Activated CD8-positive, alpha-beta T cell treated with anti-CD3 and anti-CD28 coated beads, Interleukin-2, amount 10 ng/mL, durations not matched to agents 7 days and 5 days (primary cell): ENCODE data around the gene ARHGAP24. TPM values are rescaled to one million over a fixed set of nuclear protein-coding genes. Genes with fewer than 3 reads are reported as not detected.

Source experiments
- ATAC-seq: fragments of 150-1000 bp; cut with Tn5 transposase; one replicate; pipeline ENCODE4 v1.10.0; 2021; ENCODE audit warnings: moderate library complexity
- CTCF ChIA-PET: fragments of 350-600 bp; sonication (Branson Sonifier 250); formaldehyde crosslinking; loops from one replicate; lab custom pipeline; 2021; ENCODE audit warnings: antibody characterized with exemption; lab: Charles Lee
- POLR2A ChIA-PET: fragments of 350-600 bp; sonication (Branson Sonifier 250); formaldehyde crosslinking; loops from one replicate; lab custom pipeline; 2021; ENCODE audit warnings: antibody characterized with exemption; lab: Charles Lee
- DNase-seq: peaks from one replicate; pipeline ENCODE4 v3.0.0-alpha.2; 2020
- H3K27ac Mint-ChIP-seq: one replicate; pipeline ENCODE4 v1.8.0; 2021; ENCODE audit warnings: mild to moderate bottlenecking, mixed read lengths
- H3K27me3 Mint-ChIP-seq: one replicate; pipeline ENCODE4 v1.8.0; 2021; ENCODE audit warnings: low read depth, mixed read lengths
- H3K36me3 Mint-ChIP-seq: one replicate; pipeline ENCODE4 v1.8.0; 2021; ENCODE audit warnings: low read depth, mixed read lengths
- H3K4me1 Mint-ChIP-seq: one replicate; pipeline ENCODE4 v1.8.0; 2021; ENCODE audit warnings: low read depth, mixed read lengths
- H3K4me3 Mint-ChIP-seq: one replicate; pipeline ENCODE4 v1.8.0; 2021; ENCODE audit warnings: mild to moderate bottlenecking, mixed read lengths
- H3K9me3 Mint-ChIP-seq: one replicate; pipeline ENCODE4 v1.8.0; 2022; ENCODE audit warnings: mixed read lengths; ENCODE audit not compliant: insufficient read depth
- total RNA-seq, 2 experiments: library from RNA; stranded (reverse); gene quantifications; one replicate each; pipeline ENCODE4 v1.2.3, GENCODE V29; 2021

The ARHGAP24 gene
- total RNA-seq, 2 experiments from 2014 or later: not detected

GRCh38 chr4:85675076-85676049, 200.4 kb downstream of the ARHGAP24 start:
- Mint-ChIP-seq H3K4me3 (no peak overlapping the region), H3K27ac (no peak overlapping the region), H3K4me1 (no peaks in the 10 kb centered on the region), H3K36me3 (no peaks in the 10 kb centered on the region), H3K27me3 (no peaks in the 10 kb centered on the region), H3K9me3 (no peaks in the 10 kb centered on the region)
- ATAC-seq (no peak), DNase-seq (no peak)
- ChIA-PET CTCF (no interaction called here), POLR2A (no interaction called here)

- Mint-ChIP-seq H3K36me3 (no peaks in the 10 kb centered on the region), H3K9me3 (no peaks in the 10 kb centered on the region), H3K27me3 (no peaks in the 10 kb centered on the region), H3K4me1 (no peaks in the 10 kb centered on the region), H3K27ac (no peak overlapping the region), H3K4me3 (no peak overlapping the region)
- ChIA-PET POLR2A (no interaction called here), CTCF (no interaction called here)
- DNase-seq (no peak), ATAC-seq (no peak)
These were observed 201.1 kb downstream of the ARHGAP24 start for GRCh38 chr4:85676050-85676425.

GRCh38 chr4:85676850-85677590, 202.1 kb downstream of the ARHGAP24 start:
- Mint-ChIP-seq H3K4me3 (no peak overlapping the region), H3K9me3 (no peaks in the 10 kb centered on the region), H3K27ac (no peak overlapping the region), H3K27me3 (no peaks in the 10 kb centered on the region), H3K36me3 (no peaks in the 10 kb centered on the region), H3K4me1 (no peaks in the 10 kb centered on the region)
- POLR2A ChIA-PET: no interaction called here
- ATAC-seq: no peak
- CTCF ChIA-PET: no interaction called here
- DNase-seq: no peak

GRCh38 chr4:85681221-85681657, 206.3 kb downstream of the ARHGAP24 start:
- no peaks in the 10 kb centered on the region for H3K9me3 Mint-ChIP-seq
- POLR2A ChIA-PET: no interaction called here

GRCh38 chr4:85681921-85682320, 207.0 kb downstream of the ARHGAP24 start:
- ATAC-seq: no peak

More at GRCh38 chr4:85681221-85681657, 206.3 kb downstream of the ARHGAP24 start:
- Mint-ChIP-seq H3K36me3 (no peaks in the 10 kb centered on the region), H3K4me3 (no peak overlapping the region), H3K27me3 (no peaks in the 10 kb centered on the region), H3K27ac (no peak overlapping the region), H3K4me1 (no peaks in the 10 kb centered on the region)
- CTCF ChIA-PET: no interaction called here
- no peak for ATAC-seq
- no peak for DNase-seq

GRCh38 chr4:85682391-85682790, 207.4 kb downstream of the ARHGAP24 start:
- Mint-ChIP-seq H3K27me3 (no peaks in the 10 kb centered on the region), H3K9me3 (no peaks in the 10 kb centered on the region), H3K27ac (no peak overlapping the region), H3K4me1 (no peaks in the 10 kb centered on the region), H3K4me3 (no peak overlapping the region), H3K36me3 (no peaks in the 10 kb centered on the region)
- ChIA-PET CTCF (no interaction called here), POLR2A (no interaction called here)
- DNase-seq (no peak), ATAC-seq (no peak)

More at GRCh38 chr4:85681921-85682320, 207.0 kb downstream of the ARHGAP24 start:
- H3K4me3 Mint-ChIP-seq: no peak overlapping the region
- POLR2A ChIA-PET: no interaction called here
- no peaks in the 10 kb centered on the region for H3K27me3 Mint-ChIP-seq
- CTCF ChIA-PET: no interaction called here
- DNase-seq: no peak
- H3K27ac Mint-ChIP-seq: no peak overlapping the region
- no peaks in the 10 kb centered on the region for H3K36me3 Mint-ChIP-seq
- no peaks in the 10 kb centered on the region for H3K9me3 Mint-ChIP-seq
- no peaks in the 10 kb centered on the region for H3K4me1 Mint-ChIP-seq

- no peaks in the 10 kb centered on the region for H3K9me3 Mint-ChIP-seq
- no peak overlapping the region for H3K27ac Mint-ChIP-seq
- no peak for DNase-seq
- ChIA-PET POLR2A (no interaction called here), CTCF (no interaction called here)
- H3K4me3 Mint-ChIP-seq: no peak overlapping the region
- ATAC-seq: no peak
- H3K36me3 Mint-ChIP-seq: no peaks in the 10 kb centered on the region
- no peaks in the 10 kb centered on the region for H3K27me3 Mint-ChIP-seq
- no peaks in the 10 kb centered on the region for H3K4me1 Mint-ChIP-seq
These were observed 209.7 kb downstream of the ARHGAP24 start for GRCh38 chr4:85684676-85685075.

GRCh38 chr4:85686398-85686797, 211.4 kb downstream of the ARHGAP24 start:
- H3K4me3 Mint-ChIP-seq: no peak overlapping the region
- DNase-seq (no peak), ATAC-seq (no peak)
- CTCF ChIA-PET: no interaction called here
- H3K27ac Mint-ChIP-seq: no peak overlapping the region
- POLR2A ChIA-PET: no interaction called here
- no peaks in the 10 kb centered on the region for H3K9me3 Mint-ChIP-seq
- no peaks in the 10 kb centered on the region for H3K27me3 Mint-ChIP-seq
- no peaks in the 10 kb centered on the region for H3K4me1 Mint-ChIP-seq
- no peaks in the 10 kb centered on the region for H3K36me3 Mint-ChIP-seq

- ATAC-seq (no peak), DNase-seq (no peak)
- H3K27ac Mint-ChIP-seq: no peak overlapping the region
- CTCF ChIA-PET: no interaction called here
- no peaks in the 10 kb centered on the region for H3K27me3 Mint-ChIP-seq
- no peak overlapping the region for H3K4me3 Mint-ChIP-seq
- H3K36me3 Mint-ChIP-seq: no peaks in the 10 kb centered on the region
- H3K4me1 Mint-ChIP-seq: no peaks in the 10 kb centered on the region
- no peaks in the 10 kb centered on the region for H3K9me3 Mint-ChIP-seq
- POLR2A ChIA-PET: no interaction called here
These were observed 213.2 kb downstream of the ARHGAP24 start for GRCh38 chr4:85688055-85688740.

- H3K27me3 Mint-ChIP-seq: no peaks in the 10 kb centered on the region
- ATAC-seq: no peak
- no peak overlapping the region for H3K27ac Mint-ChIP-seq
- no peak overlapping the region for H3K4me3 Mint-ChIP-seq
- H3K4me1 Mint-ChIP-seq: no peaks in the 10 kb centered on the region
- POLR2A ChIA-PET: no interaction called here
- H3K9me3 Mint-ChIP-seq: no peaks in the 10 kb centered on the region
- H3K36me3 Mint-ChIP-seq: no peaks in the 10 kb centered on the region
- no peak for DNase-seq
- CTCF ChIA-PET: no interaction called here
These were observed 221.7 kb downstream of the ARHGAP24 start for GRCh38 chr4:85696661-85697060.

- no peaks in the 10 kb centered on the region for H3K36me3 Mint-ChIP-seq
- ChIA-PET CTCF (no interaction called here), POLR2A (no interaction called here)
- ATAC-seq: no peak
- H3K27ac Mint-ChIP-seq: no peak overlapping the region
- no peaks in the 10 kb centered on the region for H3K9me3 Mint-ChIP-seq
- no peak for DNase-seq
- H3K4me1 Mint-ChIP-seq: no peaks in the 10 kb centered on the region
- H3K4me3 Mint-ChIP-seq: no peak overlapping the region
- no peaks in the 10 kb centered on the region for H3K27me3 Mint-ChIP-seq
These were observed 222.9 kb downstream of the ARHGAP24 start for GRCh38 chr4:85697854-85698253.

GRCh38 chr4:85700362-85700761, 225.4 kb downstream of the ARHGAP24 start:
- Mint-ChIP-seq H3K27ac (no peak overlapping the region), H3K36me3 (no peaks in the 10 kb centered on the region), H3K9me3 (no peaks in the 10 kb centered on the region), H3K27me3 (no peaks in the 10 kb centered on the region), H3K4me3 (no peak overlapping the region), H3K4me1 (no peaks in the 10 kb centered on the region)
- no peak for ATAC-seq
- DNase-seq: no peak
- CTCF ChIA-PET: no interaction called here
- POLR2A ChIA-PET: no interaction called here
